GM18870 (cell line): ENCODE results near the gene TIRAP.

Source experiments
- ATAC-seq: cut with Tn5 transposase; IDR thresholded peaks from one replicate; pipeline ENCODE4 v1.9.1; 2021; ENCODE audit warnings: moderate library complexity; ENCODE audit not compliant: unreplicated experiment

TIRAP gene

GRCh38 chr11:126339073-126339862, 56.4 kb downstream of the TIRAP start:
- ATAC-seq = no peak

GRCh38 chr11:126339863-126340434, 57.1 kb downstream of the TIRAP start:
- ATAC-seq = no peak

- no peak for ATAC-seq
Measured at GRCh38 chr11:126340960-126341606, 58.2 kb downstream of the TIRAP start.

DNA sequence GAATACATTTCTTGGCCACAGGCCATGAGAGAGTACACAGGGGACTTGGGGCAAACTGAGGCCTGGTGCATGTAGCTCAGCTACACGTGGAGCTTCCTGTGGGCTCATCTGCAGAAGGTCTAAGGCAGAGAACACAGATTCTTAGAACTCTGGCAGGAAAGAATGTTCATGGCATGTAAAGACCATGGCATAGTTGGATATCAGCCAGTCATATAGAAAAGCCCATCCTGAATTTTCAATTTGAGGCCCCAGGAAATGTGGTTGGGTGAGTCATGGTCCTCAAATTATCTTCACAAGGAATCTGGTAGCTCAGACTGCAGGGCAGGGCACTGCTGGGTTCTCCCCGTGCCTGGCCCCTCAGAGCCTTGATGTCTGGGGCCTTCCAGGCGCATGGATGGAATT, 58.9 kb downstream of the TIRAP start:
- no peak for ATAC-seq

- no peak for ATAC-seq
Measured at GRCh38 chr11:126343051-126343450, 60.2 kb downstream of the TIRAP start.
